HCT116 (cell line): ENCODE results near the gene CFI. TPM values are rescaled to one million over a fixed set of nuclear protein-coding genes. Genes with fewer than 3 reads are reported as not detected.

Experiments used
- ATAC-seq: fragments of 200-7000 bp; cut with Tn5 transposase; 2 replicates; pipeline ENCODE4 v1.9.1; 2020; ENCODE audit warnings: mild to moderate bottlenecking, moderate library complexity
- BruUV-seq: library from RNA; stranded (reverse); fragments of 400-500 nt; replicated peaks from 2 replicates; lab custom pipeline; 2021; lab: Mats Ljungman, UMichigan
- CTCF ChIA-PET: fragments of 300-600 bp; sonication (Branson Sonifier 250); formaldehyde crosslinking; loops from one replicate; lab custom pipeline; 2021; ENCODE audit warnings: antibody characterized with exemption; lab: Charles Lee
- POLR2A ChIA-PET: fragments of 300-600, 350-600 bp; sonication (Branson Sonifier 250); formaldehyde crosslinking; loops from one replicate; lab custom pipeline; 2021; ENCODE audit warnings: antibody characterized with exemption; lab: Charles Lee
- RAD21 ChIA-PET, 2 experiments: fragments of 300-600 bp; sonication (Branson Sonifier 250); formaldehyde crosslinking; loops; one replicate each; lab custom pipeline; 2023; ENCODE audit warnings: low total read pairs in 2 of 2; ENCODE audit not compliant: uncharacterized antibody in 2 of 2, unreplicated experiment in 2 of 2, low non-redundant PET in 1 of 2; lab: Charles Lee
- DNase-seq: peaks from one replicate; pipeline ENCODE4 v3.0.0-alpha.2; 2010; ENCODE audit warnings: low read depth, low spot score
- H2AFZ ChIP-seq: fragments of 200-600 bp; shearing (Covaris generic), sonication (generic); 2 replicates; pipeline ENCODE4 v1.6.1; 2017; ENCODE audit warnings: low read depth, mixed run types, mixed read lengths, antibody characterized with exemption, low read length; ENCODE audit not compliant: poor library complexity, severe bottlenecking
- H3K27ac ChIP-seq: 2 replicates; pipeline ENCODE4 v1.5.1; 2012; ENCODE audit warnings: low read depth, low read length
- H3K27me3 ChIP-seq: fragments of 200-600 bp; sonication (generic); 2 replicates; pipeline ENCODE4 v1.6.1; 2016; ENCODE audit warnings: mixed run types, low read length, mixed read lengths; ENCODE audit not compliant: insufficient read depth
- H3K36me3 ChIP-seq, 2 experiments: fragments of 200-500 bp in 1 of 2; fragments of 200-600 bp in 1 of 2; sonication (Bioruptor generic) in 1 of 2; sonication (generic) in 1 of 2; 2 replicates each; pipeline versions ENCODE4 v1.5.1 to v1.6.1; 2014 to 2016; ENCODE audit warnings: low read length in 2 of 2, inconsistent platforms in 1 of 2, mixed read lengths in 1 of 2, mixed run types in 1 of 2; ENCODE audit not compliant: insufficient read depth in 2 of 2, control insufficient read depth in 1 of 2
- H3K4me1 ChIP-seq, 2 experiments: fragments of 200-600 bp in 1 of 2; sonication (generic) in 1 of 2; 2 replicates each; pipeline versions ENCODE4 v1.5.1 to v1.6.1; 2012 to 2017; ENCODE audit warnings: low read length in 2 of 2, inconsistent platforms in 1 of 2, mild to moderate bottlenecking in 1 of 2, mixed read lengths in 1 of 2, mixed run types in 1 of 2, moderate library complexity in 1 of 2; ENCODE audit not compliant: insufficient read depth in 2 of 2, control insufficient read depth in 1 of 2
- H3K4me2 ChIP-seq: fragments of 200-600 bp; sonication (generic); 2 replicates; pipeline ENCODE4 v1.6.1; 2017; ENCODE audit warnings: mixed run types, low read length, mixed read lengths
- H3K4me3 ChIP-seq, 2 experiments: fragments of 200-600 bp in 1 of 2; sonication (generic) in 1 of 2; replicated peaks in 1 of 2; 2 replicates each; pipeline ENCODE4 v1.5.1; 2011 to 2016; ENCODE audit warnings: low read length in 2 of 2, control low read depth in 1 of 2, low read depth in 1 of 2, mild to moderate bottlenecking in 1 of 2, mixed read lengths in 1 of 2, mixed run types in 1 of 2
- H3K79me2 ChIP-seq: fragments of 200-600 bp; sonication (generic); 2 replicates; pipeline ENCODE4 v1.6.1; 2017; ENCODE audit warnings: mild to moderate bottlenecking, mixed run types, low read length, moderate library complexity, mixed read lengths; ENCODE audit not compliant: insufficient read depth
- H3K9ac ChIP-seq: fragments of 200-600 bp; sonication (generic); 2 replicates; pipeline ENCODE4 v1.6.1; 2016; ENCODE audit warnings: low read length, mixed read lengths
- H3K9me2 ChIP-seq: fragments of 200-600 bp; sonication (generic), shearing (Covaris generic); 2 replicates; pipeline ENCODE4 v1.6.1; 2017; ENCODE audit warnings: mixed run types, mild to moderate bottlenecking, moderate library complexity; ENCODE audit not compliant: insufficient read depth
- H3K9me3 ChIP-seq, 2 experiments: fragments of 200-500 bp in 1 of 2; fragments of 200-600 bp in 1 of 2; sonication (Bioruptor generic) in 1 of 2; sonication (generic) in 1 of 2; 2 replicates each; pipeline ENCODE4 v1.6.1; 2014 to 2017; ENCODE audit warnings: low read length in 2 of 2, mixed read lengths in 2 of 2, inconsistent platforms in 1 of 2, low read depth in 1 of 2, mild to moderate bottlenecking in 1 of 2, mixed run types in 1 of 2, moderate library complexity in 1 of 2; ENCODE audit not compliant: control insufficient read depth in 1 of 2, insufficient read depth in 1 of 2
- H4K20me1 ChIP-seq: fragments of 200-600 bp; sonication (generic), shearing (Covaris generic); 2 replicates; pipeline ENCODE4 v1.6.1; 2017; ENCODE audit warnings: mixed run types, mild to moderate bottlenecking, moderate library complexity; ENCODE audit not compliant: insufficient read depth
- ATF3 ChIP-seq: IDR thresholded peaks from 2 replicates; pipeline ENCODE4 v1.6.1; 2012
- CBX3 ChIP-seq: IDR thresholded peaks from 2 replicates; pipeline ENCODE4 v1.6.1; 2012; ENCODE audit warnings: low read depth
- CEBPB ChIP-seq: IDR thresholded peaks from 2 replicates; pipeline ENCODE4 v1.6.1; 2012; ENCODE audit warnings: low read depth
- EGR1 ChIP-seq: IDR thresholded peaks from 2 replicates; pipeline ENCODE4 v1.6.1; 2012; ENCODE audit warnings: low read depth
- ELF1 ChIP-seq: IDR thresholded peaks from 2 replicates; pipeline ENCODE4 v1.6.1; 2012; ENCODE audit warnings: low read depth, borderline replicate concordance
- EZH2phosphoT487 ChIP-seq: fragments of 200-600 bp; IDR thresholded peaks from 2 replicates; pipeline ENCODE4 v1.6.1; 2018; ENCODE audit warnings: antibody characterized with exemption, borderline replicate concordance
- FOSL1 ChIP-seq: IDR thresholded peaks from 2 replicates; pipeline ENCODE4 v1.6.1; 2012; ENCODE audit warnings: low read depth
- SIN3A ChIP-seq: IDR thresholded peaks from 2 replicates; pipeline ENCODE4 v1.6.1; 2012; ENCODE audit warnings: low read depth
- SP1 ChIP-seq: IDR thresholded peaks from 2 replicates; pipeline ENCODE4 v1.6.1; 2012; ENCODE audit warnings: low read depth
- ZFX ChIP-seq: fragments of 450-650 bp; IDR thresholded peaks from 2 replicates; pipeline ENCODE4 v1.6.1; 2017
- ZNF274 ChIP-seq: fragments of 200-500 bp; sonication (Bioruptor generic); IDR thresholded peaks from 2 replicates; pipeline ENCODE4 v1.6.1; 2014; ENCODE audit warnings: mild to moderate bottlenecking, low read depth, low read length, inconsistent platforms
- intact Hi-C: fragments of 100-400 bp; cut with micrococcal nuclease; formaldehyde crosslinking; loops from 2 replicates; pipeline ENCODE4 v1.10.0; 2022
- total RNA-seq: library from RNA; stranded (reverse); gene quantifications from one replicate; pipeline ENCODE4 v1.2.1, GENCODE V29; 2021; ENCODE audit not compliant: unreplicated experiment

CFI gene
- total RNA-seq, 1 experiment from 2014 or later, result 0.84 TPM

DNA sequence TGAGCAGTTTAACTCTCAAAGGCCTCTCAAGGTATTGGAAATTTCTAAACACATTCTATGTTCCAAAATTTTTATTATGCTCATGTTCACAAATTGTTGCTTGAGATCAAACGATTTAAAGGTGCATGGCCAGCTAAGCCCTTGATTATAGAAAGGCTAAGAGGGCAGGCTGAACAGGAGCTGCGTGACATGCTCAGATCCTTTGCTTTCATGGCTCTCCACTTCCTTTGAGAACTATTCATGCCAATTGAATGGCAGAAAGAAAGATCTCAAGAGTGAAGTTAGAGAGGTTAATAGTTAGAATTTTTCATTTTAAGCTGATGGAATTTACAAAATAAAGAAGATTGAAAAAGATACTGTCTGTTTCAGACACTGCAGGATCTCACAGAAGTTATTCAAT, 46.7 kb upstream of the CFI start:
- no peaks in the 10 kb centered on the region for H3K79me2 ChIP-seq
- H2AFZ ChIP-seq, result no peak overlapping the region
- H3K4me2 ChIP-seq, result no peak overlapping the region
- DNase-seq (no peak), ATAC-seq (no peak)
- RAD21 ChIA-PET, result no interaction called here
- BruUV-seq, result no TSS peak
- intact Hi-C loops, result no loop called here
- H3K9ac ChIP-seq, result no peak overlapping the region
- H3K4me3 ChIP-seq, result no peak overlapping the region
- no peak overlapping the region for H3K27ac ChIP-seq
- no peaks in the 10 kb centered on the region for H3K27me3 ChIP-seq
- no peaks in the 10 kb centered on the region for H3K4me1 ChIP-seq
- POLR2A ChIA-PET, result no interaction called here
- CTCF ChIA-PET, result no interaction called here
- no peaks in the 10 kb centered on the region for H3K9me3 ChIP-seq
- no peaks in the 10 kb centered on the region for H3K36me3 ChIP-seq
- H3K9me2 ChIP-seq, result no peaks in the 10 kb centered on the region
- no peaks in the 10 kb centered on the region for H4K20me1 ChIP-seq
- no peak for TF ChIP-seq SIN3A
- no peak for TF ChIP-seq ATF3
- no peak for TF ChIP-seq SP1
- no peak for TF ChIP-seq ELF1
- TF ChIP-seq FOSL1, result no peak
- TF ChIP-seq CEBPB, result no peak
- TF ChIP-seq ZNF274, result no peak
- no peak for TF ChIP-seq EZH2phosphoT487

- H3K9me3 ChIP-seq, result no peaks in the 10 kb centered on the region
- no peaks in the 10 kb centered on the region for H3K4me1 ChIP-seq
- DNase-seq, result no peak
- intact Hi-C loops, result no loop called here
- no peaks in the 10 kb centered on the region for H3K79me2 ChIP-seq
- H3K36me3 ChIP-seq, result no peaks in the 10 kb centered on the region
- no peak within 1 kb of the TSS for H3K4me2 ChIP-seq
- H3K27ac ChIP-seq, result no peak within 1 kb of the TSS
- H3K4me3 ChIP-seq, result no peak within 1 kb of the TSS
- POLR2A ChIA-PET, result no interaction called here
- no peak for TF ChIP-seq FOSL1
- no peak for TF ChIP-seq EGR1
- no peak for TF ChIP-seq ATF3
- TF ChIP-seq CEBPB, result no peak
- TF ChIP-seq ELF1, result no peak
- TF ChIP-seq CBX3, result no peak
- TF ChIP-seq SP1, result no peak
- TF ChIP-seq SIN3A, result no peak
- TF ChIP-seq ZFX, result no peak
- TF ChIP-seq, all 23 proteins: peak for 0
- Histone ChIP-seq H4K20me1 (no peaks in the 10 kb centered on the region), H3K9me2 (no peaks in the 10 kb centered on the region), H2AFZ (no peak within 1 kb of the TSS), H3K9ac (no peak within 1 kb of the TSS), H3K27me3 (no peaks in the 10 kb centered on the region)
- ATAC-seq, result no peak
- no TSS peak for BruUV-seq
- ChIA-PET CTCF (no interaction called here), RAD21 (no interaction called here)
Measured at GRCh38 chr4:109847896-109848442, 46.2 kb upstream of the CFI start, which contains the start of gene LRIT3. LRIT3 (plus strand) TSS chr4:109848107; CDS start chr4:109848202, 95 bp downstream.
